ENCODE measurements around the gene TNK2. TPM values are rescaled to one million over a fixed set of nuclear protein-coding genes. Genes with fewer than 3 reads are reported as not detected.
"Not testable (repeated sequence)": the region's sequence is repeated elsewhere in the genome, so short reads cannot be mapped to it uniquely, and the experiment has no call there.

Gene TNK2
- total RNA-seq, result 10 to 100 TPM; 25.9 to 49.1 TPM

DNA sequence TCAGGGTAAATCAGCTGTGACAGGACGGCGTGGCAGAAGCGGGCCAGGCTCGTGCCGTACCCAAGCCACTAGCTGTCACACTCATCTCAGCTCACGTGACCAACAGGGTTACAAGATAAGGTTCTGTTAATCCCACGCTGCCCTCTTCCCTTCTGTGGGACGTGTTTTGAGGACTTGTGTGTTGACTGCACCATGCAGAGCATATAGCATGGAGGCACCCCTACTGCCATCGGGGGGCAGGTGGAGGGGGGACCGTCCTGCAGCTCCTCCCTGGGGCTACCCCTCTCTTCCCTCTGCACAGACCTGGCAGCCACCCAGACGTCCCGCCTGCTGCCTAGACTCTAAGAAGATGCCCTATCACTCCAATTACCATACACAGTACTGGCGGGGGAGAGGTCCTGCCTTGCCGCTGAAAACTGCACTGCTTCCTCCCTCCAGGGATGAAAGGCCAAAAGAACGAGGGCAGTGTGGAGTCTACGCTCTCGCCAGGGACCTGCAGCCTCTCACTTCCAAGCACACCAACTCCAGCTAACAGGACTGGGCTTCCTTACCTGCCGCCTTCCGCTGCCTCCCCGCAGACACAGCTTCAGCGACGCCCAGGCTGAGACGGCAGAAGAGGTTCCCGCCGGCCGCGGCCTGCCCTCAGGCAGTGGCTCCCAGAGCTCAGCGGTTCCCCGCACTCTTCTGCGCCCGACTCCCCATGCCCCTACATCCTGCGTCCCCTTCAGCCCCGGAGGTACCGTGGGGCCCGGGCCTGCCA lies at the start of gene TNK2:
TSS of gene TNK2 (minus strand) at position 618 of the 760 bp plus-strand sequence. CDS start 19,963 bp downstream, outside the sequence.
- peak; percentile 15 for ATAC-seq
- WGBS, 2 donors, result 0 to 11% methylated on average over 16 to 35 of the region's 35 CpGs
- Histone ChIP-seq H3K9me3 (no peaks in the 10 kb centered on the region), H3K4me3 (peak within 1 kb of the TSS; percentile 35 to 70), H3K36me3 (replicated peaks in 1 of 2; ENCODE audit: insufficient read depth in 1 of 2, low read depth in 2 of 2) (no peaks in the 10 kb centered on the region), H3K27me3 (no peaks in the 10 kb centered on the region), H3K27ac (peak within 1 kb of the TSS; percentile 30 to 59 (median 44)), H3K4me1 (peaks cover 38% of the 10 kb centered on the region)
- peak in 1 of 3 donors; percentile 16 for TF ChIP-seq POLR2A (IDR thresholded peaks at IDR 0.05)
- TF ChIP-seq, protein P1, sequence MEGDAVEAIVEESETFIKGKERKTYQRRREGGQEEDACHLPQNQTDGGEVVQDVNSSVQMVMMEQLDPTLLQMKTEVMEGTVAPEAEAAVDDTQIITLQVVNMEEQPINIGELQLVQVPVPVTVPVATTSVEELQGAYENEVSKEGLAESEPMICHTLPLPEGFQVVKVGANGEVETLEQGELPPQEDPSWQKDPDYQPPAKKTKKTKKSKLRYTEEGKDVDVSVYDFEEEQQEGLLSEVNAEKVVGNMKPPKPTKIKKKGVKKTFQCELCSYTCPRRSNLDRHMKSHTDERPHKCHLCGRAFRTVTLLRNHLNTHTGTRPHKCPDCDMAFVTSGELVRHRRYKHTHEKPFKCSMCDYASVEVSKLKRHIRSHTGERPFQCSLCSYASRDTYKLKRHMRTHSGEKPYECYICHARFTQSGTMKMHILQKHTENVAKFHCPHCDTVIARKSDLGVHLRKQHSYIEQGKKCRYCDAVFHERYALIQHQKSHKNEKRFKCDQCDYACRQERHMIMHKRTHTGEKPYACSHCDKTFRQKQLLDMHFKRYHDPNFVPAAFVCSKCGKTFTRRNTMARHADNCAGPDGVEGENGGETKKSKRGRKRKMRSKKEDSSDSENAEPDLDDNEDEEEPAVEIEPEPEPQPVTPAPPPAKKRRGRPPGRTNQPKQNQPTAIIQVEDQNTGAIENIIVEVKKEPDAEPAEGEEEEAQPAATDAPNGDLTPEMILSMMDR (IDR thresholded peaks at IDR 0.05), result no peak
- DNase-seq, result peak; percentile 33 to 64 (median 58)
- intact Hi-C loops (cut with DNase I), result no loop called here

DNA sequence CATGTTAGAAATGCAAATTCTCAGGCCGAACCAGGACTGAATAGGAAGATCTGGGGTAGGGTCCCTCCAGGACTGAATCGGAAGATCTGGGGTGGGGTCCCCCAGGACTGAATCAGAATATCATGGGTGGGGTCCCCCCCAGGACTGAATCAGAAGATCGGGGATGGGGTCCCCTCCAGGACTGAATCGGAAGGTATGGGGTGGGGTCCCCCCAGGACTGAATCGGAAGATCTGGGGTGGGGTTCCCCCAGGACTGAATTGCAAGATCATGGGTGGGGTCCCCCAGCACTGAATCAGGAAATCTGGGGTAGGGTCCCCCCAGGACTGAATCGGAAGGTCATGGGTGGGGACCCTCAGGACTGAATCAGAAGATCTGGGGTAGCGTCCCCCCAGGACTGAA lies 48.2 kb upstream of the TNK2 start:
- DNase-seq (no peak), ATAC-seq (no peak)
- H3K4me3 ChIP-seq, result no peak overlapping the region
- H3K9me3 ChIP-seq, result no peaks in the 10 kb centered on the region
- WGBS, 2 donors, result 90 to 93% methylated on average over 5 to 7 of the region's 7 CpGs
- H3K36me3 ChIP-seq (replicated peaks in 1 of 2; ENCODE audit: insufficient read depth in 1 of 2, low read depth in 2 of 2), result peaks cover 0 to 6% of the 10 kb centered on the region in 2 donors
- intact Hi-C loops (cut with DNase I), result no loop called here
- H3K27me3 ChIP-seq, result no peaks in the 10 kb centered on the region
- TF ChIP-seq POLR2A (IDR thresholded peaks at IDR 0.05), result no peak
- TF ChIP-seq, protein P1 (IDR thresholded peaks at IDR 0.05), result no peak
- H3K27ac ChIP-seq, result no peak overlapping the region
- H3K4me1 ChIP-seq, result peaks cover 5% of the 10 kb centered on the region

DNA sequence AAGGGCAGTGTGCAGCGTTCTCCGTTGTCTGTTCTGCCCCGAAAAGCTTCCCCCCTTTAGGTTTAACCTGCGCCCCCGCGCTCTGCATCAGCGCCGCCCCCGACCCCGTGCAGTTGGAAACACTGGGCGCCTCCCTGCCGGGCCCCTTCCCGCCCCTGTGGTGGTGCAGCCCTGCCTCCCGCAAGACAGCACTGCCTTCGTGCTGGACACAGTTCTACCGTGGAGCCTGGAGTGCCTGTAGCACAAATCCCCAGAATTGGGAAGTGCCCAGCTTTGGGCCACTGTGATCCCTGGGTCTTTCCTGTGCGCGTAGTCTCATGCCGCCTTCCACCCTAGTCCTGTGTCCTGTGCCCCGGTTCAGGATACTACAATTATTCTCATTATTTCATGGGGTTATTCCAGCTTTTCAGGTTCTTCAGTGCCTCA lies 47.1 kb upstream of the TNK2 start:
- H3K9me3 ChIP-seq; H3K4me3 ChIP-seq; H3K4me1 ChIP-seq; intact Hi-C loops (cut with DNase I); H3K27me3 ChIP-seq; H3K36me3 ChIP-seq (replicated peaks in 1 of 2; ENCODE audit: insufficient read depth in 1 of 2, low read depth in 2 of 2); ATAC-seq: not testable (repeated sequence)
- WGBS, 2 donors, result 38 to 49% methylated on average over 20 of the region's 20 CpGs
- DNase-seq, result peak in 1 of 4 donors; percentile 22
- H3K27ac ChIP-seq, result peak overlapping the region in 1 of 4 donors; percentile 41

GRCh38 chr3:195954752-195955119 lies 46.4 kb upstream of the TNK2 start:
- peak overlapping the region in 2 of 4 donors; percentile 75 for H3K27ac ChIP-seq
- TF ChIP-seq POLR2A (IDR thresholded peaks at IDR 0.05), result peak in 1 of 3 donors; percentile 27

GRCh38 chr3:195954052-195954751 lies 45.9 kb upstream of the TNK2 start:
- TF ChIP-seq POLR2A (IDR thresholded peaks at IDR 0.05), result peak; percentile 53 to 80 (median 78)
- H3K4me1 ChIP-seq; H3K4me3 ChIP-seq; intact Hi-C loops (cut with DNase I); H3K27me3 ChIP-seq; H3K9me3 ChIP-seq; H3K36me3 ChIP-seq (replicated peaks in 1 of 2; ENCODE audit: insufficient read depth in 1 of 2, low read depth in 2 of 2): not testable (repeated sequence)
- 0% methylated on average over 19 of the region's 84 CpGs; no CpG with 5 or more reads in 1 of the 2 donors for WGBS, 2 donors
- DNase-seq, result peak; percentile 77 to 90 (median 82)
- peak overlapping the region in 3 of 4 donors; percentile 68 to 75 (median 75) for H3K27ac ChIP-seq
- ATAC-seq, result peak; percentile 98

More at GRCh38 chr3:195954752-195955119, 46.4 kb upstream of the TNK2 start:
- H3K4me3 ChIP-seq; H3K27me3 ChIP-seq; H3K9me3 ChIP-seq; H3K4me1 ChIP-seq; H3K36me3 ChIP-seq (replicated peaks in 1 of 2; ENCODE audit: insufficient read depth in 1 of 2, low read depth in 2 of 2); intact Hi-C loops (cut with DNase I): not testable (repeated sequence)
- peak in 1 of 4 donors; percentile 17 for DNase-seq
- WGBS, 2 donors, result 1% methylated on average over 12 of the region's 27 CpGs; no CpG with 5 or more reads in 1 of the 2 donors
- ATAC-seq, result peak; percentile 62

- H3K36me3 ChIP-seq (replicated peaks in 1 of 2; ENCODE audit: insufficient read depth in 1 of 2, low read depth in 2 of 2); H3K27ac ChIP-seq; H3K9me3 ChIP-seq; H3K4me1 ChIP-seq; H3K4me3 ChIP-seq; ATAC-seq; H3K27me3 ChIP-seq; intact Hi-C loops (cut with DNase I); DNase-seq: not testable (repeated sequence)
- 62% methylated on average over 8 of the region's 10 CpGs; no CpG with 5 or more reads in 1 of the 2 donors for WGBS, 2 donors
These were observed 44.2 kb upstream of the TNK2 start for GRCh38 chr3:195952590-195952989.

- H3K4me1 ChIP-seq; H3K27ac ChIP-seq; ATAC-seq; H3K4me3 ChIP-seq; H3K36me3 ChIP-seq (replicated peaks in 1 of 2; ENCODE audit: insufficient read depth in 1 of 2, low read depth in 2 of 2); intact Hi-C loops (cut with DNase I); H3K9me3 ChIP-seq; DNase-seq; H3K27me3 ChIP-seq: not testable (repeated sequence)
- WGBS, 2 donors, result 72 to 73% methylated on average over 8 to 9 of the region's 9 CpGs
These were observed 43.3 kb upstream of the TNK2 start for GRCh38 chr3:195951443-195952177.

- H3K27ac ChIP-seq; H3K9me3 ChIP-seq; H3K4me1 ChIP-seq; DNase-seq; H3K36me3 ChIP-seq (replicated peaks in 1 of 2; ENCODE audit: insufficient read depth in 1 of 2, low read depth in 2 of 2); ATAC-seq; H3K27me3 ChIP-seq; intact Hi-C loops (cut with DNase I); H3K4me3 ChIP-seq: not testable (repeated sequence)
- WGBS, 2 donors, result 90 to 96% methylated on average over 5 to 13 of the region's 13 CpGs
These were observed 42.4 kb upstream of the TNK2 start for GRCh38 chr3:195950731-195951130.

GRCh38 chr3:195950164-195950563 lies 41.8 kb upstream of the TNK2 start:
- H3K4me1 ChIP-seq; ATAC-seq; H3K27ac ChIP-seq; DNase-seq; intact Hi-C loops (cut with DNase I); H3K27me3 ChIP-seq; H3K9me3 ChIP-seq; H3K4me3 ChIP-seq; H3K36me3 ChIP-seq (replicated peaks in 1 of 2; ENCODE audit: insufficient read depth in 1 of 2, low read depth in 2 of 2): not testable (repeated sequence)
- WGBS, 2 donors, result 88 to 90% methylated on average over 4 of the region's 4 CpGs

Measured in body of pancreas (tissue), 4 donors.